SK-N-SH (cell line): ENCODE data around the gene RAP1B. TPM values are rescaled to one million over a fixed set of nuclear protein-coding genes. Genes with fewer than 3 reads are reported as not detected.

ENCODE experiments used
- CTCF ChIA-PET: fragments of 300-600, 350-600 bp; formaldehyde crosslinking; extraction: SDS; loops from one replicate; lab custom pipeline; 2021; lab: Yijun Ruan, JAX
- POLR2A ChIA-PET: fragments of 350-600 bp; sonication (Branson Sonifier 250); formaldehyde crosslinking; extraction: SDS; loops from one replicate; lab custom pipeline; 2020; ENCODE audit warnings: antibody characterized with exemption, inconsistent platforms; lab: Yijun Ruan, JAX
- DNase-seq: peaks from one replicate; pipeline ENCODE4 v3.0.0; 2012
- H2AFZ ChIP-seq: fragments of 200-600 bp; sonication (generic); 2 replicates; pipeline ENCODE4 v1.8.1; 2016; ENCODE audit warnings: antibody characterized with exemption, mild to moderate bottlenecking, low read depth
- H3F3A ChIP-seq: fragments of 200-600 bp; sonication (generic); replicated peaks from 2 replicates; pipeline ENCODE3; 2016; ENCODE audit warnings: antibody characterized with exemption, mild to moderate bottlenecking; ENCODE audit not compliant: insufficient read depth
- H3K27ac ChIP-seq, 2 experiments: fragments of 200-500 bp in 1 of 2; fragments of 200-600 bp in 1 of 2; sonication (Bioruptor generic) in 1 of 2; sonication (generic), shearing (Covaris generic) in 1 of 2; 2 replicates each; pipeline versions ENCODE4 v1.5.1 to v1.6.1; 2014 to 2016; ENCODE audit warnings: low read depth in 2 of 2, inconsistent platforms in 1 of 2, low read length in 1 of 2, mild to moderate bottlenecking in 1 of 2, mixed read lengths in 1 of 2
- H3K27me3 ChIP-seq: fragments of 200-600 bp; sonication (generic), shearing (Covaris generic); 2 replicates; pipeline ENCODE4 v1.6.1; 2016; ENCODE audit warnings: mixed run types; ENCODE audit not compliant: insufficient read depth
- H3K36me3 ChIP-seq, 2 experiments: fragments of 200-500 bp in 1 of 2; fragments of 200-600 bp in 1 of 2; sonication (Bioruptor generic) in 1 of 2; sonication (generic) in 1 of 2; replicated peaks in 1 of 2; 2 replicates each; pipeline versions ENCODE3 to v1.5.1; 2014 to 2016; ENCODE audit warnings: low read length in 1 of 2, mild to moderate bottlenecking in 1 of 2; ENCODE audit not compliant: insufficient read depth in 2 of 2, control insufficient read depth in 1 of 2
- H3K4me1 ChIP-seq, 2 experiments: fragments of 200-500 bp in 1 of 2; fragments of 200-600 bp in 1 of 2; sonication (Bioruptor generic) in 1 of 2; sonication (generic), shearing (Covaris generic) in 1 of 2; 2 replicates each; pipeline versions ENCODE4 v1.5.1 to v1.6.1; 2014 to 2016; ENCODE audit warnings: low read depth in 1 of 2, low read length in 1 of 2, mixed run types in 1 of 2; ENCODE audit not compliant: insufficient read depth in 2 of 2, control insufficient read depth in 1 of 2
- H3K4me2 ChIP-seq: fragments of 200-600 bp; sonication (generic), shearing (Covaris generic); 2 replicates; pipeline ENCODE4 v1.6.1; 2017; ENCODE audit warnings: mixed run types
- H3K4me3 ChIP-seq, 2 experiments: fragments of 200-500 bp in 1 of 2; fragments of 200-600 bp in 1 of 2; sonication (Bioruptor generic) in 1 of 2; sonication (generic), shearing (Covaris generic) in 1 of 2; 2 replicates each; pipeline versions ENCODE4 v1.5.1 to v1.8.1; 2014 to 2016; ENCODE audit warnings: low read depth in 2 of 2, inconsistent platforms in 1 of 2, low read length in 1 of 2, mild to moderate bottlenecking in 1 of 2, mixed read lengths in 1 of 2, moderate library complexity in 1 of 2
- H3K79me2 ChIP-seq: fragments of 200-600 bp; sonication (generic); 2 replicates; pipeline ENCODE4 v1.8.1; 2017; ENCODE audit warnings: mild to moderate bottlenecking; ENCODE audit not compliant: insufficient read depth
- H3K9ac ChIP-seq: fragments of 200-600 bp; sonication (generic); 2 replicates; pipeline ENCODE4 v1.6.1; 2017; ENCODE audit warnings: mixed run types
- H3K9me2 ChIP-seq: fragments of 200-600 bp; sonication (generic); 2 replicates; pipeline ENCODE4 v1.6.1; 2017; ENCODE audit warnings: mixed run types
- H3K9me3 ChIP-seq: fragments of 200-600 bp; sonication (generic); 2 replicates; pipeline ENCODE4 v1.6.1; 2017; ENCODE audit warnings: mixed run types, mild to moderate bottlenecking, moderate library complexity
- H4K20me1 ChIP-seq: fragments of 200-600 bp; sonication (generic); 2 replicates; pipeline ENCODE4 v1.6.1; 2017; ENCODE audit warnings: mild to moderate bottlenecking, mixed run types; ENCODE audit not compliant: insufficient read depth
- ELF1 ChIP-seq: IDR thresholded peaks from 2 replicates; pipeline ENCODE4 v1.4.0; 2012
- EP300 ChIP-seq, 2 experiments: IDR thresholded peaks; 2 replicates each; pipeline versions ENCODE4 v1.4.0 to v1.6.1; 2012; ENCODE audit warnings: borderline replicate concordance in 1 of 2, low read depth in 1 of 2, low read length in 1 of 2
- EZH2phosphoT487 ChIP-seq: fragments of 200-600 bp; sonication (generic); IDR thresholded peaks from 2 replicates; pipeline ENCODE4 v1.6.1; 2017; ENCODE audit warnings: low read depth, mixed run types, mild to moderate bottlenecking, antibody characterized with exemption, moderate library complexity, borderline replicate concordance
- FOXJ3 ChIP-seq: sonication (generic); formaldehyde crosslinking; IDR thresholded peaks from 2 replicates; pipeline ENCODE4 v1.5.1; 2020; ENCODE audit warnings: mild to moderate bottlenecking, missing genetic modification reagents
- FOXM1 ChIP-seq: IDR thresholded peaks from 2 replicates; pipeline ENCODE4 v1.4.0; 2012; ENCODE audit warnings: low read depth, mild to moderate bottlenecking
- GABPA ChIP-seq: IDR thresholded peaks from 2 replicates; pipeline ENCODE4 v1.4.0; 2012; ENCODE audit warnings: low read depth, mild to moderate bottlenecking
- GATA2 ChIP-seq: sonication (generic); formaldehyde crosslinking; IDR thresholded peaks from 2 replicates; pipeline ENCODE4 v1.5.0; 2020; ENCODE audit warnings: mild to moderate bottlenecking, missing genetic modification reagents
- JUND ChIP-seq: IDR thresholded peaks from 2 replicates; pipeline ENCODE4 v1.4.0; 2012
- MEF2A ChIP-seq: IDR thresholded peaks from 2 replicates; pipeline ENCODE4 v1.4.0; 2012; ENCODE audit warnings: low read depth, borderline replicate concordance
- MXI1 ChIP-seq: IDR thresholded peaks from 2 replicates; pipeline ENCODE4 v1.6.1; 2012; ENCODE audit warnings: mild to moderate bottlenecking, low read depth, low read length, improper control_type of control experiment
- NRF1 ChIP-seq: IDR thresholded peaks from 2 replicates; pipeline ENCODE4 v1.6.1; 2012; ENCODE audit warnings: low read depth, mild to moderate bottlenecking, low read length
- PBX3 ChIP-seq: IDR thresholded peaks from 2 replicates; pipeline ENCODE4; 2012
- POLR2AphosphoS5 ChIP-seq: IDR thresholded peaks from 2 replicates; pipeline ENCODE4 v1.6.1; 2012; ENCODE audit warnings: low read depth, low read length
- RCOR1 ChIP-seq: fragments of 150-350 bp; IDR thresholded peaks from 2 replicates; pipeline ENCODE4 v1.6.1; 2017; ENCODE audit warnings: antibody characterized with exemption, low read length
- REST ChIP-seq: IDR thresholded peaks from 2 replicates; pipeline ENCODE4 v1.6.1; 2012; ENCODE audit warnings: mild to moderate bottlenecking, low read depth, low read length, moderate library complexity
- RXRA ChIP-seq: IDR thresholded peaks from 2 replicates; pipeline ENCODE4 v1.4.0; 2012; ENCODE audit warnings: low read depth, mild to moderate bottlenecking, borderline replicate concordance
- SMC3 ChIP-seq: IDR thresholded peaks from 2 replicates; pipeline ENCODE4 v1.6.1; 2012; ENCODE audit warnings: low read depth, low read length, improper control_type of control experiment
- WGBS: methylation state at CpG from one replicate; pipeline ENCODE4 v1.1.6; 2017; ENCODE audit warnings: low lambda C conversion rate; 5-methylcytosine and 5-hydroxymethylcytosine counted together
- polyA plus RNA-seq, 3 experiments: library from polyadenylated mRNA; depleted of rRNA; stranded (reverse); fragments of >200 nt; gene quantifications; 2 replicates each; pipeline ENCODE4 v1.2.3, GENCODE V29; 2012

The RAP1B gene
- polyA plus RNA-seq, 1 of the 3 experiments (the other 2 are of a cell fraction) = 128 TPM

GRCh38 chr12:68595241-68595640 is 15.5 kb upstream of the RAP1B start:
- H3K4me3 ChIP-seq = no peak overlapping the region
- no peak overlapping the region for H3K9ac ChIP-seq
- no peak for DNase-seq
- no peaks in the 10 kb centered on the region for H3K9me3 ChIP-seq
- no peaks in the 10 kb centered on the region for H3K36me3 ChIP-seq
- no peaks in the 10 kb centered on the region for H3F3A ChIP-seq
- TF ChIP-seq GATA2 (CRISPR knock-in tag) (no peak), RCOR1 (no peak), ELF1 (no peak), GABPA (no peak), RXRA (no peak), FOXJ3 (CRISPR knock-in tag) (no peak), JUND (no peak), EZH2phosphoT487 (no peak), REST (no peak), POLR2AphosphoS5 (no peak), MEF2A (no peak), EP300 (IDR thresholded peaks at IDR 0.05; ENCODE audit: borderline replicate concordance in 1 of 2, low read depth in 1 of 2, low read length in 1 of 2) (no peak), PBX3 (no peak), SMC3 (no peak), NRF1 (no peak), FOXM1 (no peak), MXI1 (no peak)
- 84% methylated on average over 4 of the region's 4 CpGs for WGBS
- no peak overlapping the region for H2AFZ ChIP-seq
- H4K20me1 ChIP-seq = no peaks in the 10 kb centered on the region
- H3K79me2 ChIP-seq = no peaks in the 10 kb centered on the region
- no peaks in the 10 kb centered on the region for H3K9me2 ChIP-seq
- no peaks in the 10 kb centered on the region for H3K4me1 ChIP-seq
- POLR2A ChIA-PET = no interaction called here
- CTCF ChIA-PET = no interaction called here
- no peak overlapping the region for H3K27ac ChIP-seq
- no peak overlapping the region for H3K4me2 ChIP-seq
- H3K27me3 ChIP-seq = no peaks in the 10 kb centered on the region
